NCI-H526 treated with DMSO at 0.1 percent for 48 hours (cell line): ENCODE measurements around the gene TRMO.

Experiments
- DNase-seq: peaks from one replicate; lab custom pipeline; 2025; lab: John Stamatoyannopoulos, UW

Gene TRMO

GRCh38 chr9:97903177-97903576 is 19.1 kb downstream of the TRMO start:
- no peak for DNase-seq

GRCh38 chr9:97900738-97901565 is 21.3 kb downstream of the TRMO start:
- peak; percentile 15 for DNase-seq

- no peak for DNase-seq
Observed at GRCh38 chr9:97900103-97900737, 22.1 kb downstream of the TRMO start.

GRCh38 chr9:97895695-97896332 is 26.5 kb downstream of the TRMO start:
- DNase-seq, result no peak

- DNase-seq, result no peak
Observed at GRCh38 chr9:97895211-97895610, 27.1 kb downstream of the TRMO start.

GRCh38 chr9:97892421-97892820 is 29.9 kb downstream of the TRMO start:
- DNase-seq, result no peak

GRCh38 chr9:97891736-97892135 is 30.6 kb downstream of the TRMO start:
- DNase-seq, result no peak

GRCh38 chr9:97889941-97890887 is 32.1 kb downstream of the TRMO start:
- no peak for DNase-seq

GRCh38 chr9:97880336-97880735 is 42.0 kb downstream of the TRMO start:
- DNase-seq, result no peak

- DNase-seq, result no peak
Observed at GRCh38 chr9:97876061-97876460, 46.2 kb downstream of the TRMO start.

GRCh38 chr9:97875111-97875510 is 47.2 kb downstream of the TRMO start:
- no peak for DNase-seq

- no peak for DNase-seq
Observed at GRCh38 chr9:97874624-97875023, 47.7 kb downstream of the TRMO start.

GRCh38 chr9:97873882-97874281 is 48.4 kb downstream of the TRMO start:
- DNase-seq, result no peak

- DNase-seq, result no peak
Observed at GRCh38 chr9:97873425-97873824, 48.9 kb downstream of the TRMO start.

- no peak for DNase-seq
Observed at GRCh38 chr9:97868859-97869258, 53.4 kb downstream of the TRMO start.

- DNase-seq, result no peak
Observed at GRCh38 chr9:97866848-97867247, 55.5 kb downstream of the TRMO start.

- DNase-seq, result no peak
Observed at GRCh38 chr9:97866300-97866699, 56.0 kb downstream of the TRMO start.

- DNase-seq, result no peak
Observed at GRCh38 chr9:97864396-97864795, 57.9 kb downstream of the TRMO start.

- no peak for DNase-seq
Observed at GRCh38 chr9:97863314-97863713, 59.0 kb downstream of the TRMO start.

GRCh38 chr9:97861148-97861475 is 61.2 kb downstream of the TRMO start:
- DNase-seq, result no peak

- no peak for DNase-seq
Observed at GRCh38 chr9:97860451-97861147, 61.7 kb downstream of the TRMO start.

- DNase-seq, result no peak
Observed at GRCh38 chr9:97859346-97859745, 63.0 kb downstream of the TRMO start.
